Measurements from ENCODE around the gene CYB5A.

DNA sequence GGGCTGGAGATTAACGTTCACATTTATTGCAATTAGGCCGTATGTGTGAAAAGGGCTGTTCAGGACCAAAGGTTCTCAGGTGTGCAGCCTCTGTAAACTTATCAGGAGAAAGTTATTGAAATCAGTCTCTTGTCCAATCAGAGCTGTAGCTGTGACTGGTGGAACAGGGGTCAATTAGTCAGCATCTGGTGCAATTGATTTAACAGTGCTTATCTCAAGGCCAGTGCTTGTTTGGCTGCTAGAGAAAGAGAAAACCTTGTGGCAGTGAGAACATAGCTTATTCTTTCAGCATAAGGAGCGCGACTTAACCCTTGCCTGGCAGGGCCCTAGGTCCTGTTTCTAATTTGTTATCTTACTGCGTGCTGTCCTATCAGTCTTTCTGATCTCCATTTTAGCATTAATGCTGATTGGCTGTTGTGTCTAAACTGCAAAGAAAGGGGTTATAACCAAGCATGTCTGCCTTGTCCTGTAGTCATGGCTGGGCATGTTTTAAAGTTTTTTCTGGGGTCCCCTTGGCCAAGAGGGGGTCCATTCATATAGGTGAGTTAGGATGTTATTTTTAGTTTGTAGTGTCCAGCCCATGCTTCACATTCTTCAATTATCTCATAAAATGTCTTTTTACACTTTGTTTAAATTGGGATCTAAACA is 66.4 kb downstream of the CYB5A start:
- TF ChIP-seq CTCF (IDR thresholded peaks at IDR 0.05; ENCODE audit: low read length) (no peak), EZH2 (optimal IDR thresholded peaks at IDR 0.05; ENCODE audit: low read depth, low read length) (no peak)
